Activated T-helper 1 cell treated with anti-CD3 and anti-CD28 coated beads, Interleukin-12 subunit alpha, Interleukin-12 subunit beta, Interleukin-2, Interleukin-4 antibody, amounts not matched to agents 30 ng/mL and 10 ng/mL and 1 ng/mL, durations not matched to agents 14 hours and 24 hours and 36 hours (primary cell): ENCODE results near the gene KDM5B. TPM values are rescaled to one million over a fixed set of nuclear protein-coding genes. Genes with fewer than 3 reads are reported as not detected.

Source experiments
- DNase-seq: peaks from one replicate; pipeline ENCODE4 v3.0.0; 2021; ENCODE audit warnings: low spot score
- H3K27ac Mint-ChIP-seq: one replicate; pipeline ENCODE4 v1.8.0; 2021; ENCODE audit warnings: mild to moderate bottlenecking, mixed read lengths
- H3K27me3 Mint-ChIP-seq: one replicate; pipeline ENCODE4 v1.8.0; 2022; ENCODE audit warnings: mild to moderate bottlenecking, moderate library complexity, mixed read lengths; ENCODE audit not compliant: insufficient read depth
- H3K36me3 Mint-ChIP-seq: one replicate; pipeline ENCODE4 v1.8.0; 2021; ENCODE audit warnings: low read depth, mixed read lengths
- H3K4me1 Mint-ChIP-seq: one replicate; pipeline ENCODE4 v1.8.0; 2021; ENCODE audit warnings: low read depth, mixed read lengths
- H3K4me3 Mint-ChIP-seq: one replicate; pipeline ENCODE4 v1.8.0; 2021; ENCODE audit warnings: mild to moderate bottlenecking, moderate library complexity, mixed read lengths
- H3K9me3 Mint-ChIP-seq: one replicate; pipeline ENCODE4 v1.8.0; 2021; ENCODE audit warnings: mixed read lengths
- intact Hi-C: fragments of 100-400 bp; cut with micrococcal nuclease; formaldehyde crosslinking; loops from one replicate; pipeline ENCODE4 v1.15.1; 2024
- total RNA-seq: library from RNA; stranded (reverse); gene quantifications from 2 replicates; pipeline ENCODE4 v1.2.3, GENCODE V29; 2022

Gene KDM5B
- total RNA-seq, 1 donor from 2014 or later, result 102 TPM

DNA sequence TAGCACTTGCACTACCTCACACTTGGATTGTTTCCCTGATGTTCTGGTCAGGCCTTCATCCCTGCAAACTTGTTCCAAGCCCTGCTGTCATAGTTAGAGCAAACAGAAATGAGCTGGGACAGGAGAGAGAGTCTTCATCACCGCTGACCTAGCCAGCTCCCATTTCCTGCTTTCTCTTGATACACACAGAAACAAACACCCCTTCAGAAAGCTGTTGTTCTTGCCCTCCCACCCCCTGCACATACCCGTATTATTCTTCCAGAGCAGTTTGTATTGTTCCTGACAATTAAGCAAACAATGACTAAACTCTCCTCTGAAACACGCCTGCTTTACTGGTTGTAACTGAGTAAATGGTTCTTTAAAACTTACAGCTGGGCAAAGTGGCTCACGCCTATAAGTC lies 95.1 kb downstream of the KDM5B start:
- Mint-ChIP-seq H3K4me3 (no peak overlapping the region), H3K36me3 (no peaks in the 10 kb centered on the region), H3K4me1 (no peaks in the 10 kb centered on the region), H3K27me3 (peaks cover 63% of the 10 kb centered on the region), H3K27ac (no peak overlapping the region), H3K9me3 (no peaks in the 10 kb centered on the region)
- DNase-seq, result no peak
- intact Hi-C loops, result no loop called here

DNA sequence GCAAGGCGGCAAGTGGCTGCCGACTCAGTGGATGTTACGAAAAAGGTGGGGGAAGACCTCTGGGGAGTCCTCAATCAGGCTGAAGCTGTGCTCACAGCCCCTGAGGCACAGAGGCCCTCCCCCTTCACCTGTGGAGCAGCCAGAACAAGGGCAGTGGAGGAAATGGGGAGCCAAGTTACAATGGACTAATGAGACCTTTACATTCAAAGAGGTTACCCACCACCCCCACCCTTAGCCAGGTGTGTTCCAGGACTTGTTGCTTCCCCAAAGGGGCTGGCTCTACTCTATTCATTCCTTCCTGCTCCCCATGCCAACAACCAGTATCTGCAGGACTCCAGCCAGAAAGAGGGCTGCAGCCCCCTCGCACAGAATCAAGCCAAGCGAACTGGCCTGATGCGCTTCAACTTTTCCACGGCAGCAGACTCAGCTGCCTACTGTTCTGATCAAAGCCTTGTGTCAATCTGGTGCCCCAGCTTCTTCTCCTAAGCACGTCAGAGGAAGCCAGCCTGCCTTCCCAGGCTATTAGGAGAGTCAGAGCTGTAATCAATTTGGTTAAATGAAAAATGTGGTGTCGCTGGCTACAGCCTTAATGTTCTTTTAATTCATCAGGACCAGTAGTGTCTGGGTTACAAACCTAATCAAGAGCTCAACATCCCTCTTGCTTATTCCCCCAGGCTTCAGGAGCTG lies 96.1 kb downstream of the KDM5B start:
- Mint-ChIP-seq H3K4me1 (no peaks in the 10 kb centered on the region), H3K36me3 (no peaks in the 10 kb centered on the region), H3K9me3 (no peaks in the 10 kb centered on the region), H3K4me3 (no peak overlapping the region), H3K27ac (no peak overlapping the region), H3K27me3 (peaks cover 71% of the 10 kb centered on the region)
- no peak for DNase-seq
- intact Hi-C loops, result no loop called here

DNA sequence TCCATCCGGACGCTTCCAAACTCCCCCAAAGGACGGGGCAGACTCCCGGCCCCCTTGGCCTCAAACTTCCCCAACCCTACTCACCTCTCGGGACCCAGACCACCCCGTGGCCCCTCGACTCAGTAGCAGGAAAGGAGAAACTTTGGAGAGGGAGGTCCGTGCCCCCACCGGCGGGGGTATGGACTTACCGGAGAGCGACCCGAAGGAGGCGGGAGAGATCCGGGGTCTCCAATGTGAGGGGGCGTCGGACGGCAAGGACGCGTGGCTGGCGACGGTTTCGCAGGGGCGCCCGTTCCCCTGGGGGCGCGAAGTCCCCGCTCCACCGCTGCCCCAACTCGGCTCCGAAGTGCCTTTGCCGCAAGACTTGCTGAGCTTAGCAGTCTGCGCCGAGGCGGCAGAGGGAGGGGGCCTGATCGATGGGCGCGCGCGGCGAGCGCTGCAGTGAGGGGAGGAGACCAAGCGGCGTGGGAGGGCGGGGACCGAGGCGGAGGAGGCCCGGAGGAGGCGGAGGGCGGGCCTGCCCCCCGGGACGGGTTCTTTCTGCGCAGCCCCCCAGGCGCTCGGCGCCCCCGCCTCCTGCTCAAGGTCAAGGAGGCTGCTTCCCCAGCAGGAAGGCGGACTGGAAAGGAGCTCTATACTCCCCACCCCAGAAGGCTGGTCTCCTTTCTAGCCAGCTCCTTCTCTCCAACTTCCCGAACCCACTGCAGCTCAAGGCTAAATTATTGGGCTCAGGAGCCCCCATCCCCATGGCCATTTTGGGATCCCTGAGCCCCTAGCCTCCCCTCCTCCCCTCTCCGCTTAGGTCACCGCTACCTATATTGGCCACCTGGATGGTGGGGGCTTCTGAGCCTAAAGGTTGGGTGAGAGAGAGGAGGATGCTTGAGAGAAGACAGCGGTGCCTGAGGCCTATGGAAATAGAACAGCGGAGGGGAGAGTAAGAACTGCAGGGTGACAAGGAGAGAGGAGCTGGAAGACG lies 97.9 kb downstream of the KDM5B start, which contains the start of gene SYT2:
Gene SYT2, minus strand, starts transcription at position 385 of the 976 bp plus-strand sequence. CDS start 104,682 bp downstream, outside the sequence.
- H3K4me1 Mint-ChIP-seq, result no peaks in the 10 kb centered on the region
- intact Hi-C loops, result no loop called here
- no peak within 1 kb of the TSS for H3K4me3 Mint-ChIP-seq
- no peak within 1 kb of the TSS for H3K27ac Mint-ChIP-seq
- peaks cover 78% of the 10 kb centered on the region for H3K27me3 Mint-ChIP-seq
- no peak for DNase-seq
- no peaks in the 10 kb centered on the region for H3K36me3 Mint-ChIP-seq
- H3K9me3 Mint-ChIP-seq, result no peaks in the 10 kb centered on the region

DNA sequence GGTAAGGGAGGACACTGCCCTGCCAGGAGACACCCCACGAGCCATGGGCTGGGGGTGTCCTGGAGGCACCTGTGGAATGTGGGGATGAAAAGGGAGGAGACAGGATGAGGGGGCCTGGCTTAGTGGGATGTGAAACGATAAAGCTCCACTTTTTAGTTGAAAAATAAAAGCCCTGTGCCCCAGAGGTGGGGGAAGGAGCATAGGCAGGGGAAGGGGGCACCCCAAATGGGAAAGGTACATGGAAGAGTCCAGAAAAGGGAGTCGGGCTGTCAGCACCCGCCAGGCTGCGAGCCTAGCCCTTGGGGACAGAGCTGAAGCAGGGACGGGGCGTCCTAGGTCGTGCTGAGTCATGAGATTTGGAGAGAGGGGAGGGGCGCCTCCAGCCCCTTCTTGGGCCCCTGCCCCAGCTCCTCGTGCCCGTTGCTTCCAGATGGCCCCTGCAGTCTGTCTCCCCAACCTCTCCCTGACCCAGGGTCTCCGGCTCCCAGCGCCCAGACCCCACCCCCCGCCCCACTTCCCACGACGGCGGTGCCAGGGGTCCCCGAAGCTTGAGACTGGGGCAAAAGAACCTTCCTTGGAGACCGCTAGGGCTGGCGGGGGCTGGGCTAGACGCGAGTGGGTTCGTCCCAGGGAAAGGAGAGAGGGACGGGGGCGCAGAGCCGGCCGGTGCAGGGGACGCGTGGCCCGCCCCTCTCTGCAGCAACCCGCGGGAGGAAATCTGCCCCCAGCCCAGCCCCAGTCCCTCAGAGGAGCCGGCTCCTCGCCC lies 98.8 kb downstream of the KDM5B start:
- no peaks in the 10 kb centered on the region for H3K4me1 Mint-ChIP-seq
- H3K9me3 Mint-ChIP-seq, result no peaks in the 10 kb centered on the region
- H3K27ac Mint-ChIP-seq, result no peak overlapping the region
- peaks cover 76% of the 10 kb centered on the region for H3K27me3 Mint-ChIP-seq
- H3K36me3 Mint-ChIP-seq, result no peaks in the 10 kb centered on the region
- intact Hi-C loops, result no loop called here
- no peak for DNase-seq
- no peak overlapping the region for H3K4me3 Mint-ChIP-seq

DNA sequence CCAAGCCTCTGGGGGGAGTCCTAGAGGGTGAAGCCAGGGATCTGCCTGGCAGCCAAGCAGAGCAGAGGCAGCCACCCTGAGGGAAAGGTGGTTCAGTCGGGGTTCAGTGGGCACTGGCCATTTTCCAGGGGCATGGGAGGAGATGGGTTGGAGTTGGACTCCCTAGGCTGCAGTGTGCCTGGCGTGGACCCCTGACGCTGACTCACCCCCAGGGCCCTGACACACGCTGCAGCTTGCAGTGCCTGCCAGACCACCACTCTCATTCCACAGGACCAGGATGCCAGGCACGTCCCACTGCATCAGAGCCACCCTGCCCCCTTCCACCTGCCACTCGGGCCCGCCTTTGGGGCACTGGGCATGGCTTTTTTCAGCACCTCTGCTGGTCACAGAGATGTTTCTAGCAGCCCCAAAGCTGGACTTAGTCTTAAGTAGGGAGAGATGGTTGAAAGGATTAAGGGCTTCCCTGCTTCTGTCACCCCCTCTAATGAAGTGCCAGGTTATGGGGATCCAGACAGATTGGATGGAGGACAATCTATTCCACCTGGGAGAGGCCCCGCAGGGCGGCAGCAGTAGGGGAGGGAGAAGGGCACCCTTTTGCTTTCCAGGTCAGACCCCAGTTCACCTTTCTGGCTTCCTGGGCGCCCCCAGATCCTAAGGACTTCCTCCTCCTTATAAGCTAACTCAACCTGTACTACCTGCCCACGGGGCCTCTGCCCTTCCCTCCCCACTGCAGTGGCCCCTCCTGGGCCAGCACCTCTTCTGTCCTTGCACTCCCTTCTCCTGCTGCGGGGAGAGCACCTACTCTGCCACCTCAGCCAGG lies 99.6 kb downstream of the KDM5B start:
- no peaks in the 10 kb centered on the region for H3K4me1 Mint-ChIP-seq
- no peaks in the 10 kb centered on the region for H3K36me3 Mint-ChIP-seq
- no peaks in the 10 kb centered on the region for H3K9me3 Mint-ChIP-seq
- intact Hi-C loops, result no loop called here
- DNase-seq, result no peak
- peaks cover 76% of the 10 kb centered on the region for H3K27me3 Mint-ChIP-seq
- H3K27ac Mint-ChIP-seq, result no peak overlapping the region
- no peak overlapping the region for H3K4me3 Mint-ChIP-seq

DNA sequence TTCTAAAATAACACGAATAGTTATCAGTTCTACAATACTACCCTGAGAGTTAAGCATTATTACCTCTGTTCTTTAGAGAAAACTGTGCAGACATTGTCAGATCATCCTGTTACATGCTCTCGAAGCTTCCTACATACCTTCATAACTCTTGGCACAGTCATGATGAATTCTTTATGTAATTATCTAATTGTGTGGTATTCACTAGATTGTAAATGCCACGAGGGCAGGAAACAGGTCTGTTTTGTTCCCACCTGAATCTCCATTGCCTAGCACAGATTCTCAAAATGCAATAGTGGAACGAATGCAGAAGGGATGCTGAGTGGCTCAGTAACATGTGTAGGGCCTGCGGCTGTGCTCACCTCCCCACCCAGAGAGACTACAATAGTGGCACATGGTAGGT lies 101.4 kb downstream of the KDM5B start:
- Mint-ChIP-seq H3K4me1 (no peaks in the 10 kb centered on the region), H3K27ac (no peak overlapping the region), H3K9me3 (no peaks in the 10 kb centered on the region), H3K27me3 (peaks cover 68% of the 10 kb centered on the region), H3K4me3 (no peak overlapping the region), H3K36me3 (no peaks in the 10 kb centered on the region)
- DNase-seq, result no peak
- intact Hi-C loops, result no loop called here

DNA sequence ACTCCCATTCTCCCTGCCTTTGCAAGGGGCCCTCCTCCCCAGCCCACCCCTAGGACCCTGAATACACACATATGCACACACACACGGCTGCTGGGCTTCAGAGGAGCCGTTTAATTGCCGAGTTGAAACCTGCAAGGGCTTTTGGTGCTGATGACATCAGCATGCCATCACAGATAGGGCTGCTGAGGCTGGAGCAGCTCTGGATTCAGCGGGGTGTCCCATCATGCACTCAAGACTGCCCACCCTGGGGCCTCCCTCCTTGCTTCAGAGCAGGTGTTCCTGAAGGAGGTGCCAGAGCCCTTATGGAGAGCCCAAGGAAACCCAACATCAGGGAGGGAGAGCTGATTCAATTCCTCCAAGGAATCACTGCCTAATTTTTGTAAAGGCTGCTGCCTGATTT lies 103.6 kb downstream of the KDM5B start:
- no peak for DNase-seq
- Mint-ChIP-seq H3K27me3 (peaks cover 57% of the 10 kb centered on the region), H3K9me3 (no peaks in the 10 kb centered on the region), H3K4me1 (no peaks in the 10 kb centered on the region), H3K36me3 (no peaks in the 10 kb centered on the region), H3K27ac (no peak overlapping the region), H3K4me3 (no peak overlapping the region)
- intact Hi-C loops, result no loop called here

DNA sequence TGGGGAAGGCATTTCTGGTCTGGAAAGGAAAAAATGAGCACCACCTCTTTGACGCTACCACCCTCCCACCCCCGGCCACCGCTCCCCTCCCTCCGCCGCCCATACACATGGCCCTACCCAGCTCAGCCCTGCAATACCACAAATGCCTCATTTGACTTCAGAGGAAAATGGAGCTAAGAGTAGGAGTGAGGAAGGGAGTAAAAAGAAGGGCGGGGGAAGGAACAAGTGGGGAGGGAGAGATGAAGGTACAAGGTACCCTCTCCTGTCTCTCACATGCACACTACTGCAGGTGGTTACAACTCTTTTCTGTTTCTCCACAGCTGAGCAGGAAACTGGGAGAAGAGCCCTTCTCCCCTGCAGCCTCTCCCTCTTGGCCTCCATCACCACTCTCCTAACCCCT lies 105.0 kb downstream of the KDM5B start:
- peaks cover 50% of the 10 kb centered on the region for H3K27me3 Mint-ChIP-seq
- no peak for DNase-seq
- no peaks in the 10 kb centered on the region for H3K9me3 Mint-ChIP-seq
- intact Hi-C loops, result no loop called here
- no peak overlapping the region for H3K27ac Mint-ChIP-seq
- no peaks in the 10 kb centered on the region for H3K36me3 Mint-ChIP-seq
- no peak overlapping the region for H3K4me3 Mint-ChIP-seq
- H3K4me1 Mint-ChIP-seq, result peaks cover 6% of the 10 kb centered on the region

DNA sequence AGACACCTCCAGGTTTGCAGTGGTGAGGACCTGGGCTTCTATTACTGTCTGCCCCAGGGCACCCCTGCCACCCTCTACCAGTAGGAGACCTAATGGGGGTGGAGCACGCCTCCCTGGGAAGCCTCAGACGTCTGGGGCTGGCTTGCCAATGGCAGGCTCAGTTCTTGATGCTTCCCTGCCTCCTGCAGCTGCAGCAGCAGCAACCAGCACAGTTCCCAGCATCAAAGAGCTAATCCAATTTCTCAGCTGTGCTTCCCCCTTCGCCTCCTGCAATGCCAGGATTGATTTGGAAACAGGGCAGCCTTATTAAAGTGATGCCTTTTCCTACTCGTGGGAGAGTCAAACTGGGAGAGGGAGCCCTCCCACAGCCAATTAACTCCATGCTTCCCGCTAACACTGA lies 106.1 kb downstream of the KDM5B start:
- H3K36me3 Mint-ChIP-seq, result no peaks in the 10 kb centered on the region
- H3K4me1 Mint-ChIP-seq, result peaks cover 10% of the 10 kb centered on the region
- no peak overlapping the region for H3K4me3 Mint-ChIP-seq
- H3K9me3 Mint-ChIP-seq, result no peaks in the 10 kb centered on the region
- no peak for DNase-seq
- intact Hi-C loops, result no loop called here
- H3K27ac Mint-ChIP-seq, result no peak overlapping the region
- H3K27me3 Mint-ChIP-seq, result peaks cover 39% of the 10 kb centered on the region

DNA sequence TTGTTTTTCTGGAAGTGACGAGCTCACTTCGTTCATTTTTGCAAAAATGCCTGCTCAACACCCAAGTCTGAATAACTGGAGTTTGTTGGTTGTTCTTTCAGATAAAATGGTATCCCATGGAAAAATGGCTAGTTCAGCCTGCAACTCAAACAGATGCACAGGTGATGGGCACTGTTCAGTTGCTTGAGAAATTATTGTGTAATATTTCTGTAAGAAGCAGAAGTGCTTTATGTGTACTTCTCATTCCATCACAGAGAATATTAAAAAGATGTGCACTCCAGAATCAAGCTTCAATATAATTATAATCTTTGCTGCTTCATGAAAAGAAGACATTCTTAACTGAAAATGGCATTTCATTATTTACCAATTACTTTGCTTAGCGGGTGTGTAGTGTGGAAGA lies 107.0 kb downstream of the KDM5B start:
- Mint-ChIP-seq H3K27me3 (peaks cover 33% of the 10 kb centered on the region), H3K9me3 (no peaks in the 10 kb centered on the region), H3K36me3 (no peaks in the 10 kb centered on the region), H3K4me1 (peaks cover 10% of the 10 kb centered on the region), H3K4me3 (no peak overlapping the region), H3K27ac (no peak overlapping the region)
- no peak for DNase-seq
- intact Hi-C loops, result no loop called here

DNA sequence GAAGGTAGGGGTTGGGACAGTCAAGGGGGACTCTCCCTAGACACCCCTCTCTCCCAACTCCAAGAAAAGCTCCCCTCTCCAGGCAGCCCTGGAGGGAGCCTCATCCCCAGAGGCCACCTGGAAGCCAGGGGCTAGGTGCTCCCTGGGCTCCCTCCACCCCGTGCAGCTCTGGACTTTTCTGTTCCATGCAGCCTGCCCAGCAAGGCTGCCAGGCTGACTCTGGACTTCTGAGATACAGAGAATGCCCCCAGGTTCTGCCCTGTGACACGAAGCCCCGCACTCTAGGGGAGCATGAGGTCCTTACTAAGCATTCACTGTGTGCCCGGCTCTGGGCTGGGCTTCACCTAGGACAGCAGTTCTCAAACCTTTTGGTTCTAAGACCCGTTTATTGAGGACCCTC lies 108.2 kb downstream of the KDM5B start:
- peaks cover 39% of the 10 kb centered on the region for H3K27me3 Mint-ChIP-seq

DNA sequence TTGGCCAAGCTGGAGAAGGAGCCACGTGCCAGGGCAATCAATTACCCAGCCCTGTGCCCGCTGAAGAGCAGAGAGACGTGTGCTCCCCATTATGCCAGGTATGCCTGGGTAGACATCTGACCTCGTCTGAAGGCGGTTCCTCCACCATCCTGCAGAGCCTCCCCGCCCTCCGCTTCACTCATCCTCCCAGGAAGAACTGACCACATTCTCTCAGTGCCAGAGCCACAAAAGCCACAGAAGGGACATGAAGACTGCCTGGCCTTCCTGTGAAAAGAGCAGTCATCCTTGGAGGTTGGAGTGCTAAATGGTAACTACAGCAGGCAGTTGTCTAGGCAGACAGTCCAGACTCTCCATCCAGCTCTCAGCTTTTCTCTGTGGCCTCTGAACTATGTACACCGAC lies 109.9 kb downstream of the KDM5B start:
- Mint-ChIP-seq H3K9me3 (no peaks in the 10 kb centered on the region), H3K27ac (no peak overlapping the region), H3K4me3 (peak overlapping the region; percentile 42), H3K27me3 (peaks cover 35% of the 10 kb centered on the region), H3K36me3 (no peaks in the 10 kb centered on the region), H3K4me1 (peaks cover 10% of the 10 kb centered on the region)
- intact Hi-C loops, result no loop called here
- no peak for DNase-seq

More for the DNA sequence above, 108.2 kb downstream of the KDM5B start:
- no peaks in the 10 kb centered on the region for H3K9me3 Mint-ChIP-seq
- intact Hi-C loops, result no loop called here
- no peaks in the 10 kb centered on the region for H3K36me3 Mint-ChIP-seq
- no peak for DNase-seq
- H3K27ac Mint-ChIP-seq, result no peak overlapping the region
- no peak overlapping the region for H3K4me3 Mint-ChIP-seq
- H3K4me1 Mint-ChIP-seq, result peaks cover 10% of the 10 kb centered on the region
